SU-DHL-6 (cell line): ENCODE results near the gene ZCCHC17.

ENCODE experiments used
- H2AFZ ChIP-seq: fragments of 200-600 bp; sonication (generic); 2 replicates; pipeline ENCODE4 v1.6.1; 2014; ENCODE audit warnings: low read depth, mild to moderate bottlenecking, moderate library complexity, mixed read lengths, antibody characterized with exemption, low read length; ENCODE audit not compliant: severe bottlenecking
- H3F3A ChIP-seq: fragments of 200-600 bp; shearing (Covaris generic); 2 replicates; pipeline ENCODE4 v1.6.0; 2016; ENCODE audit warnings: antibody characterized with exemption, mild to moderate bottlenecking; ENCODE audit not compliant: insufficient read depth
- H3K27ac ChIP-seq: fragments of 200-600 bp; sonication (generic); 2 replicates; pipeline ENCODE4 v1.5.1; 2016; ENCODE audit warnings: low read depth, mild to moderate bottlenecking, low read length, moderate library complexity, mixed read lengths
- H3K27me3 ChIP-seq: fragments of 200-600 bp; sonication (generic), shearing (Covaris generic); 2 replicates; pipeline ENCODE4 v1.6.0; 2014; ENCODE audit warnings: mild to moderate bottlenecking, low read length
- H3K36me3 ChIP-seq: fragments of 200-600 bp; sonication (generic); 2 replicates; pipeline ENCODE4 v1.6.1; 2014; ENCODE audit warnings: mild to moderate bottlenecking, low read length, mixed read lengths
- H3K4me2 ChIP-seq: fragments of 300-600, 200-600 bp; shearing (Covaris generic), sonication (generic); 2 replicates; pipeline ENCODE4 v1.6.0; 2014; ENCODE audit warnings: low read length, low read depth, mild to moderate bottlenecking; ENCODE audit not compliant: poor library complexity, severe bottlenecking
- H3K4me3 ChIP-seq: fragments of 200-600 bp; sonication (generic); 2 replicates; pipeline ENCODE4 v1.5.1; 2014; ENCODE audit warnings: antibody characterized with exemption, low read length, mild to moderate bottlenecking, mixed read lengths; ENCODE audit not compliant: insufficient read depth, poor library complexity, severe bottlenecking
- H3K79me2 ChIP-seq: fragments of 200-600 bp; sonication (generic); 2 replicates; pipeline ENCODE4 v1.6.1; 2014; ENCODE audit warnings: mild to moderate bottlenecking, low read length, moderate library complexity; ENCODE audit not compliant: insufficient read depth
- H3K9ac ChIP-seq: fragments of 200-600 bp; sonication (generic); 2 replicates; pipeline ENCODE4 v1.7.0; 2014; ENCODE audit warnings: mild to moderate bottlenecking, low read length
- H3K9me2 ChIP-seq: fragments of 200-600 bp; sonication (generic); replicated peaks from 2 replicates; pipeline ENCODE4 v1.6.1; 2014; ENCODE audit warnings: low read length; ENCODE audit not compliant: insufficient read depth
- H3K9me3 ChIP-seq: fragments of 200-600 bp; sonication (generic); 2 replicates; pipeline ENCODE4 v1.6.1; 2014; ENCODE audit warnings: low read length, mixed read lengths; ENCODE audit not compliant: insufficient read depth
- H4K20me1 ChIP-seq: fragments of 200-600 bp; sonication (generic); 2 replicates; pipeline ENCODE4 v1.6.1; 2014; ENCODE audit warnings: low read depth, mild to moderate bottlenecking, antibody characterized with exemption, low read length, moderate library complexity, mixed read lengths
- EZH2phosphoT487 ChIP-seq: fragments of 200-600 bp; sonication (generic), shearing (Covaris generic); conservative IDR thresholded peaks from 2 replicates; pipeline ENCODE4 v1.6.1; 2018; ENCODE audit warnings: mild to moderate bottlenecking, antibody characterized with exemption, low read length, moderate library complexity, mixed read lengths
- TF ChIP-seq, protein P1 (sequence below): fragments of 200-600 bp; sonication (generic); IDR thresholded peaks from one replicate; pipeline ENCODE4 v1.5.1; 2017; ENCODE audit warnings: antibody characterized with exemption, mild to moderate bottlenecking, low read length, moderate library complexity; ENCODE audit not compliant: insufficient read depth, poor library complexity, severe bottlenecking

The ZCCHC17 gene

DNA sequence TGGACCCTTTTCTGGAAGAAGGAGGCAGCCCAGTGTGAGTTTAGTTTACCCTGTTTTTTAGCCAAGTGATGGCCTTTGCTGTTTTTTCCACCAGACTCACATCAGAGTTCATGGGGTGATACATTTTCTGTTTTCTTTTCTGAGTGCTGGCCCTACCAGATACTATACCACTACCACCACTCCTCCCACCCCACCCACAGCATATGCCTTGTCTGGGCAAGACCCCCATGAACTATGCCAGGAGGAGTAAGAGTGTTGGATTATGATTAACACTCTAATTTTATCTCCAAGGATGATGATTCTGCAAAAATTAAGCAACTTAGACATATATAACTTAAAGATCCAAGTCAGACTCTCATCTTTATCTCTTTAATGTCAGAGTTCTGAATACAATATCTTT is 50.0 kb downstream of the ZCCHC17 start:
- Histone ChIP-seq H3F3A (0 out of 2 replicates have a peak, but pooled peaks cover 6% of the 10 kb centered on the region), H3K79me2 (no peaks in the 10 kb centered on the region), H3K4me2 (no peak overlapping the region), H3K9me2 (no peaks in the 10 kb centered on the region), H4K20me1 (no peaks in the 10 kb centered on the region), H3K9ac (no peak overlapping the region), H2AFZ (no peak overlapping the region), H3K9me3 (no peaks in the 10 kb centered on the region), H3K4me3 (no peak overlapping the region), H3K27ac (no peak overlapping the region), H3K27me3 (no peaks in the 10 kb centered on the region), H3K36me3 (peaks cover 5% of the 10 kb centered on the region; the same call in 1 of the 2 replicates)
- TF ChIP-seq EZH2phosphoT487: no peak
- TF ChIP-seq, protein P1, sequence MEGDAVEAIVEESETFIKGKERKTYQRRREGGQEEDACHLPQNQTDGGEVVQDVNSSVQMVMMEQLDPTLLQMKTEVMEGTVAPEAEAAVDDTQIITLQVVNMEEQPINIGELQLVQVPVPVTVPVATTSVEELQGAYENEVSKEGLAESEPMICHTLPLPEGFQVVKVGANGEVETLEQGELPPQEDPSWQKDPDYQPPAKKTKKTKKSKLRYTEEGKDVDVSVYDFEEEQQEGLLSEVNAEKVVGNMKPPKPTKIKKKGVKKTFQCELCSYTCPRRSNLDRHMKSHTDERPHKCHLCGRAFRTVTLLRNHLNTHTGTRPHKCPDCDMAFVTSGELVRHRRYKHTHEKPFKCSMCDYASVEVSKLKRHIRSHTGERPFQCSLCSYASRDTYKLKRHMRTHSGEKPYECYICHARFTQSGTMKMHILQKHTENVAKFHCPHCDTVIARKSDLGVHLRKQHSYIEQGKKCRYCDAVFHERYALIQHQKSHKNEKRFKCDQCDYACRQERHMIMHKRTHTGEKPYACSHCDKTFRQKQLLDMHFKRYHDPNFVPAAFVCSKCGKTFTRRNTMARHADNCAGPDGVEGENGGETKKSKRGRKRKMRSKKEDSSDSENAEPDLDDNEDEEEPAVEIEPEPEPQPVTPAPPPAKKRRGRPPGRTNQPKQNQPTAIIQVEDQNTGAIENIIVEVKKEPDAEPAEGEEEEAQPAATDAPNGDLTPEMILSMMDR: no peak

GRCh38 chr1:31348449-31348848 is 51.6 kb downstream of the ZCCHC17 start:
- H3K9ac ChIP-seq: no peak overlapping the region
- H4K20me1 ChIP-seq: no peaks in the 10 kb centered on the region
- no peak overlapping the region for H3K4me2 ChIP-seq
- no peaks in the 10 kb centered on the region for H3K9me2 ChIP-seq
- 0 out of 2 replicates have a peak overlapping the region, but pooled peaks have one; percentile 2 for H3K27ac ChIP-seq
- H3K9me3 ChIP-seq: no peaks in the 10 kb centered on the region
- H3K36me3 ChIP-seq: peaks cover 5% of the 10 kb centered on the region; the same call in 1 of the 2 replicates
- H3K27me3 ChIP-seq: no peaks in the 10 kb centered on the region
- no peak overlapping the region for H2AFZ ChIP-seq
- no peaks in the 10 kb centered on the region for H3K79me2 ChIP-seq
- TF ChIP-seq EZH2phosphoT487: no peak
- TF ChIP-seq, protein P1: no peak
- H3K4me3 ChIP-seq: no peak overlapping the region
- 0 out of 2 replicates have a peak, but pooled peaks cover 6% of the 10 kb centered on the region for H3F3A ChIP-seq

- H3K79me2 ChIP-seq: no peaks in the 10 kb centered on the region
- H3K36me3 ChIP-seq: peaks cover 5% of the 10 kb centered on the region; the same call in 1 of the 2 replicates
- H3K9me3 ChIP-seq: no peaks in the 10 kb centered on the region
- no peaks in the 10 kb centered on the region for H3F3A ChIP-seq
- no peak for TF ChIP-seq EZH2phosphoT487
- TF ChIP-seq, protein P1: no peak
- H3K27me3 ChIP-seq: no peaks in the 10 kb centered on the region
- H3K9me2 ChIP-seq: no peaks in the 10 kb centered on the region
- H4K20me1 ChIP-seq: no peaks in the 10 kb centered on the region
- no peak overlapping the region for H2AFZ ChIP-seq
- H3K4me2 ChIP-seq: no peak overlapping the region
- no peak overlapping the region for H3K9ac ChIP-seq
- H3K4me3 ChIP-seq: no peak overlapping the region
- H3K27ac ChIP-seq: no peak overlapping the region
Measured at GRCh38 chr1:31354283-31354682, 57.5 kb downstream of the ZCCHC17 start.

- Histone ChIP-seq H3K36me3 (no peaks in the 10 kb centered on the region), H3K27me3 (no peaks in the 10 kb centered on the region), H2AFZ (no peak overlapping the region), H3K4me3 (no peak overlapping the region), H4K20me1 (no peaks in the 10 kb centered on the region), H3K4me2 (no peak overlapping the region), H3K9me2 (no peaks in the 10 kb centered on the region), H3K79me2 (no peaks in the 10 kb centered on the region), H3K9me3 (no peaks in the 10 kb centered on the region), H3F3A (no peaks in the 10 kb centered on the region), H3K9ac (no peak overlapping the region), H3K27ac (no peak overlapping the region)
- TF ChIP-seq, protein P1: no peak
- no peak for TF ChIP-seq EZH2phosphoT487
Measured at GRCh38 chr1:31356427-31356826, 59.6 kb downstream of the ZCCHC17 start.
